Body of pancreas (tissue), 4 donors: Measurements from ENCODE around the gene HOXA9.

ENCODE experiments used
- CTCF ChIP-seq, 7 experiments: fragments of 450-650 bp in 4 of 7; fragments of 200-600 bp in 3 of 7; sonication (generic) in 3 of 7; IDR thresholded peaks; one replicate each; pipeline ENCODE4 v1.5.1; 2016 to 2019; ENCODE audit warnings: antibody characterized with exemption in 7 of 7
- POLR2A ChIP-seq, 3 donors: fragments of 450-650 bp; IDR thresholded peaks; one replicate each; pipeline ENCODE4 v1.6.1; 2016; ENCODE audit warnings: antibody characterized with exemption in 3 of 3, mild to moderate bottlenecking in 2 of 3

DNA sequence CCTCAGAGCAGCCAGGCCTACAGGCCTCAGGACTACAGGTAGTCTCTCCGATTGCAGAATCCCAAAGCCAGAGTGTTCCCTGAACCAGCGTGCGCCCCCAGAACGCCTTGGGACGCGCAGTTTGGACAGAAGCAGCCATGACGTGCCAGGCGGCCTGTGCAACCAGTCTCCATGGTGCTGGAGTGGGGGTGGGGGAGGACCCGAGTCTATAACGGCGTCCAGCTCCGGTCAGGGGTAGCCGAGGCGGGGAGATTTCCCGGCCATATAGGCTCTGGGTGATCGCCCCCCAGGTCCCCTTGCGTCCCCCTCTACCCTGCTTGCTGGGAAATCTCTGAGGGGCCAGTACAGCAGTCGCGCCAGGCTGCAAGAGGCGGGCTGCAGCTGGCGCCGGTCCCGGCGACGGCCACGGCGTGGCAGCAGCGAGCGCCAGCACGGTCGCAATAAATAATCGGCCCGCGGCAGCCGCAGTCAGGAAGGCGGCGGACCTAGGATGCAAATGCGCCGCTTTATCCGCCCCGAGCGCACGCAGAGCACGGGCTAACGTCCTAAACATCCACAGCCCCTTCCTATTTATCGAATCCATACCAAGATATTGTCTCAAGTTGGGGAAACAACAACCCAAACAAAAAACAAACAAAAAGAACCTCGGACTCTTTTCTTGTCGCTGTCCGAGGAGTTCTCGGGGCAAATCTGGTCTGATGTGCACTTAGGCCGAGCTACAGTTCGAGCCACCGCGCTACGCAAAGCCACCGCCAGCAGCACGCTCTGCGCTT lies 14.6 kb downstream of the HOXA9 start:
- TF ChIP-seq CTCF (IDR thresholded peaks at IDR 0.05) (peak; percentile 69 to 86 (median 75)), POLR2A (IDR thresholded peaks at IDR 0.05) (no peak)
